GM18858 (cell line): ENCODE measurements around the gene XXYLT1.
A peak's percentile ranks its signal among the peaks of the same experiment; 100 is the strongest.

ENCODE experiments used
- ATAC-seq: cut with Tn5 transposase; IDR thresholded peaks from one replicate; pipeline ENCODE4 v1.9.1; 2021; ENCODE audit not compliant: unreplicated experiment

XXYLT1 gene

DNA sequence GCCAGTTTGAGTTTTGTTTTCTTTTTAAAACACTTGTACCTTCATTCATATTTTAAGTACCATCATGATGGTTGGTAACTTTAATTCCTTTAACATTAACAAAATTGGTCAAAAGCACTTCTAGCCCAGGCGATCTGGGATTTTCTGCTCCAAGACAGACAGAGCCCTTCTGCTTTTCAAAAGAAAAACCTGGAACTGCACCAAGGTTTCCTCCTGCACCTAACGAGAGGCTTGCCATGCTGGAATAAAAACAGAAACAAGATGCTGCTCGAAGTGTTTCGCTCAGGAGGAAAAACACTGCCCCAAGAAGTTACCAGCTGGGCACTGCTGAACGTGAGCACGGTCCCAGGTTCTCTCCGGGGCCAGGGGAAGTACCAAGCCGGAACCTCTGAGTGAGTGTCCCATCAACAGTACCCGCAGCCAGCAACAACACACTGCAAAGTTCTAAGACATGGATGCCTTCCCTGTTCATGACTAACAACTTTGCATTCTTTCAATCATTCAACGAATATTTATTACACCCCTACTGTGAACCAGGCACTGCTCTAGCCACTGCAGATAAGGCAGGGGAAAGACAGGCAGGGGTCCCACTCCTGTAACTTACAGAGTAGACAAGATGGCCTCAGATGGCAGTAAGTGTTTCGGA lies 98.8 kb downstream of the XXYLT1 start:
- ATAC-seq: no peak

DNA sequence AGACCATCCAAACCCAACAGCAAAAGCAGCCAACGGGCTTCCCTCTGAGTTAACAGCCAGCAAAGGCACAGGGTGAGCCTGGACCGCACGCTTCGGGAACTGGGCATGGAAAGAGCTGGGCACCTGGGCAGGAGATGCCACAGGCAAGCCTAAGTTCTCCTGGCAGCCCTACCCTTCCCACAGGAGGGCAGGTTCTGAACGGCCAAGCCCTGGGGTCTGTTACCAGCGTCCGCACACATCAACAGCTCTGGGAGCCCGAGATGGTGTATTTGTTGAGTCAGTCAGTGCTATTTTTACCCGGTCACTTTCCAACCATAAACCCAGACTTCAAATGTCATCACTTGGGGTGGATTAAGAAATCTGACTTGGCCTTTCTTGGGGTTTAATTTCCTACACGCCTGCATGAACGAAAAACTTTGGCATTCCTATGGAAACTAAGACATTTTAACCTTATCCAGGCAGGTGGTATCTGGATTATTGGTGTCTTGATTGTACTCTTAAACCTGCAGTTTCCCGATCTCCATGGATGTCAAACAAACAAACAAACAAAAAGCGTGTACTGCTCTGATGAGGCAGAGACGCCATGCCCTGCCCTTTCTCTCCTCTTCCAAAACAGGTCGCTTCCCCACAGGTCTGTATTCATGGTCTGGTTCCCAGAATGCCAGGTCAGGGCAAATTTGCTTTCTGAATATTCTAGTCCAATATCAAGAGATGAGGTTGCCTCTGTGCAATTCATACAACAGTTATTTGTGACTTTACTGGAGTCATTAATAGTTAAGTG lies 99.7 kb downstream of the XXYLT1 start:
- no peak for ATAC-seq

DNA sequence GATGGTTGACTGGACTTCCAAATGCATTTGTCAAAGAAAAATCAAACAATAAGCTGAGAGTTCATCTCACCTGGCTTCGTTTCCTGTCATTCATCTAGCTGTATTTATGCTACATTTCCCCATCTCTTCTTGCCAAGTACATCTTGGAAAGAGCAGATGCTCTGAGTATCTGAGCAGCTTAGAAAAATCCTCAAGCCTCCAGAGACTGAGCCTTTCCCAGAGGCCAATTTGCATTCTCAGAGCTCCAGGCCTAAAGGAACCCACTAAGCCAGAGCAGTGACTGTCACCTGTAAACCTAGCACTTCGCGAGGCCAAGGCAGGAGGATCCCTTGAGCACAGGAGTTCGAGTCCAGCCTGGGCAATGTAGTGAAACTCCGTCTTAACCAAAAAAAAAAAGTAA lies 100.5 kb downstream of the XXYLT1 start:
- no peak for ATAC-seq

DNA sequence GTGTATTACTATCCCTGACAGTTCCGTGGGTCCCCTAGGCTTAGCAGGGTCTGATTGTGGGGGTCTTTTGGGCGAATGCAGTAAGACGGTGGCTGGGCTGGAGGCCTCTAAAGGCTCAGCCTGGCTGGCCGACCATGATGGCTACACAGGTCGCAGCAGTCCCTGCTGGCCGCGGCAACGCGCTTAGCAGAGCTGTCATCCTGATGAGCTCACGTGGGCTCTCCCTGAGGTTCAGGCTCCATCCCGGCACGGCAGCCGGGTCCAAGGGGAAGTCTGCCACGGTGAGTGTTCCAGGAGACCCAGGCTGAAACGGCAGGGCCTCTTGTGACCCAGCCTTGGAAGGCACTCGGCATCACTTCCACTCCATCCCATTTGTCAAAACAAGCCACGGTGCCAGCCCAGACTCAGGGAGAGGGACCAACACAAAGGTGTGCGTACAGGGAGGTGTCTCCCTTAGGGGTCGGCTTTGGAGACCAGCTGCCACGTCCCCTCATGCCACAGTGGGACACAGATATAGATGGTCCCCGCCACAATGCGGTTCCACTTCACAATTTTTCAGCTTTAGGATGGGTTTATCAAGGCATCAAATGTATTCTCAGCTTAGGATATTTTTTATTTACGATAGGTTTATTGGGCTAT lies 101.8 kb downstream of the XXYLT1 start:
- no peak for ATAC-seq

DNA sequence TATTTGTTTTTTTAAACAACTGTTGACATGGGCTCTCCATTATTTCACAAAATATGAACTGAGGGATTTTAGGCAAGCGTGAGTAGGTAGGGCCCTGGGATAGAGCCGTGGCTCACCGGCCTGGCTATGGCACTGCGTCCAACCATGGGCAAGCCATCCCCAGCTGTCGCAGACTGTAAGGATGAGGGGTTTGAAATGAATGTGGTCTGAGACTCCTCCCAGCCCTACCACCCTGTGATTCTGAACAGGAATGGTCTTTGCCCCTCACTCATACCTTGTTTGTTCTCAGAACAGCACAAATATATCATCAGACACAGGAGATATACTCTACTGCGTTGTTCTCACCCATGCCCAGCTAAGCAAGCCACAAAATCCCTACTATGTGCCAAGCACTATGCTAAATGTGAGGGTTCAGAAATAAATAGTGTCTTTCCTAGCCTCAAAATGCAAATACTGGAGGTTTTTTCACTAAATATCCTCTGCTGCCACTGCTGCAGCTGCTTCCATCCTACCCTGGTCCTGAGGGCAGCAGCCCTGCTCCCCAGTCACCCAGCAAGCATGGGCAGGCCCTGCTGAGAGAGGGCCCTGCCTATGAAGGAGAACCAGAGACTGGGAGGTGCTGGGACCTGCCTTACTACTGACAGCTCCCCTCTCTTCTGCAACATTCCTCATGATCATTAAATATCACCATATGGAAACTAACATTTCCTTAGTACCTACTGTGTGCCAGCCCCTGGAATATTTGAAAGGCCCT lies 102.8 kb downstream of the XXYLT1 start:
- no peak for ATAC-seq

DNA sequence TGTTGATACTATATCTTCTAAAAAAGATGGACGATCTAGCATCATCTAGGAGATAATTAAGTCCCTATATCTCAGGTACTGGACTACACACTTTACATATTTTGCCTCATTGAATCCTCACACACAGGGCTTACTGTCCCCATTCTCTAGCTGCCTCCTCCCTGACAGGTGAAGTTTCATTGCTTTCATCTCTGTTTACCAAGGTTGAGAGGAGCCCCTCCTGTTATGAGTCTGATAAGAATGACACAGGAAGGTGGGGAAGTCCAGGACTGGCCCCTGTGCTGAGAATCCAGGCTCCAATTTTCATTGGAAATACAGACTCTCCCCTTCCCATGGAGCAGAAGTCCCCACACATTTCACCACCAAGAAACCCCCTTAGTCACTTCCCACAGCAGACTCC lies 105.2 kb downstream of the XXYLT1 start:
- no peak for ATAC-seq

DNA sequence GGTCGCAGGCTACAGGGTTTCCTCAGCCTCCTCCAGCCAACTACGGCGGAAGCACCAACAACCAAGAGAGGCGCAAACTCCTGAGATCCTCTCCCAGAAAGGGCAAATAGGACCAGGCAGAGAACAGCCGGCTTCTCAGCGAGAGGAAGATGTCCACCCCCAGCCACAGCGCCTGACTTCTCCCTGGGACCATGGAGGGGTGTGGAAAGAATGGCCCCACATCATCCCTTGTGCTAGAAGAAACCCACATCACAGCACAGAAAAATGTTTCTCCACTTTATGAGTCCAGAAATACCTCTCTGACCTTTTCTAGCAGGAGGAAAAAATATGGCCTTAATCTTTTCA lies 105.7 kb downstream of the XXYLT1 start:
- ATAC-seq: no peak

DNA sequence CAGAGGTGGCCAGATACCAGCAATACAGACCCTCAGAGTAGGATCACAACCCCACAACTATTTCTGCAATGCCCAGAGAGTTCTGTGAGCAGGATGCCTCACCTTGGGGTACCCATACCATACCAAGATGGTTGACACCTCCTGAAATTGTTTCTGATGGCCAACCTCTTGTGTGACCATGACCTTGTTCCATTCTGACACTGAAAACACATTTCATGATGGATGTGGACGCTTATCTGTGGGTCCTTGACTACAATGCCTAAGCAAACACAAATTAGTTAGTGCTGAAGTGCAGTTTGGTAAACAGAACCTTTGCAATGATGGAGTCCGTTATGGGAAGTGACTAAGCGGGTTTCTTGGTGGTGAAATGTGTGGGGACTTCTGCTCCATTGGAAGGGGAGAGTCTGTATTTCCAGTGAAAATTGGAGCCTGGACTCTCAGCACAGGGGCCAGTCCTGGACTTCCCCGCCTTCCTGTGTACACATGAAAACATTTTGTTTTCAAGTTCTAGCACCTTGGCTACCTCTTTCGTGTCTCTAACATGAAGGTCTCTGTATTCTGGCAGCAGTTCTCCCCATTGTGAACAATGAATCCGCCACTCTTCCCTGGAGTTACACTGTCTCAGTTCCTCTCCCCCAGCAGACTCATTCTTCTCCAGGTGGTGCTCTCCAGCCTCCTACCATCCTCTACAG lies 106.2 kb downstream of the XXYLT1 start:
- no peak for ATAC-seq

DNA sequence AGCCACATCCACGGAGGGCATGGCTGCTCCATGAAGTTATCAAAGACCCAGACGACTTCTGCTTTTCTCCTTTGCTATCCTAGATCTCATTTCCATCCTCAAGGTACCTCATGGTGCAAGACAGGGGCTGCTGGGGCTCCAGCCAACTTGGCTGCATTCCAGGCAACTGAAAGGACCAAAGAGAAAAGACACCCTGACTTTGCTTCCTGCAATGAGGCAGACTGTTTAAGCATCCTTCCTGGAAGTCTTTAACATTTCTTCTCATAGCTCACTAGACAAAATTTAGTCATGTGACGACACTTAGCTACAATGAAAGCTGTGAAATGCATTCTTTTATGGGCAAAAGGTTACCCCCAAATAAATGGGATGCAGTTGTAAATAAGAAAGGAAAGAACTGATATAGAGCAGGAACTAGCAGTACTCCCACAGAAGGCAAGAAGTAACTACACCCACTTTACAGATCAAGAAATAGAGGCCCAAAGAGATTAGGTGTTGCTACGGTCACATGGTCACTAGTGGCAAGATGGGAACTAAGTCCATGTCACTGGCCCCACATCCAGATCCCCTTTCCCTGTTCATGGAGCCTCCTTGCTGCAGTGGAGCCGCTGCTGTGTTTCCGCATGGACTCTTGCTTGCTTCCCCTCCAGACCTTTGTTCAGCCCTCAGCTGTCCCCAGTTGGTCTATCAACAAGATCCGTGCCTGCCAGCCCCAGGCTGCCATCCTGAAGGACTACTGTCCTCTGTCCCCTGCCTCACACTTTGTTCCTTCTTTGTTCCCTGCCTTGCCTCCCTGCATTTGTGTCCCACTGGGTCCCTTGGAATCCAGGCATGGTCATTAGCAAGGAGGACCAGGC lies 107.0 kb downstream of the XXYLT1 start:
- ATAC-seq: no peak

DNA sequence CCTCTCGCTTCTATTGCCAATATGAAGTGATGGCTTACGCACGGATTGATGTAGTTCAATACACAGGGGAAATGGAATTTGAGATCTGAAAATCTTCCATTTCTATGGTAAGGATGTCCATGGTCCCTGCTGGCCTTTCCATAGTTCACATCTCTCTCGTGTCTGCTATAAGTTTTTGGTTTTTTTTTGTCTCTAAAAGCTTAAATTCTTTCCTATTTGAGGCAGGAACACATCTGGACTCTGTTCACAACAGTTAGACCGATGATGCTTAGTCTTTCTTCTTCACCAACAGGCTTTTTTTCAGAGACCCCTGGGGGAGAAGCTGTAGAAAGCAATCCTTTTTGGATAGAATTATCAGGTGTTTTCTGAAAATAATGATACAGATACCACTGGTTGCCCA lies 108.1 kb downstream of the XXYLT1 start:
- ATAC-seq: no peak

DNA sequence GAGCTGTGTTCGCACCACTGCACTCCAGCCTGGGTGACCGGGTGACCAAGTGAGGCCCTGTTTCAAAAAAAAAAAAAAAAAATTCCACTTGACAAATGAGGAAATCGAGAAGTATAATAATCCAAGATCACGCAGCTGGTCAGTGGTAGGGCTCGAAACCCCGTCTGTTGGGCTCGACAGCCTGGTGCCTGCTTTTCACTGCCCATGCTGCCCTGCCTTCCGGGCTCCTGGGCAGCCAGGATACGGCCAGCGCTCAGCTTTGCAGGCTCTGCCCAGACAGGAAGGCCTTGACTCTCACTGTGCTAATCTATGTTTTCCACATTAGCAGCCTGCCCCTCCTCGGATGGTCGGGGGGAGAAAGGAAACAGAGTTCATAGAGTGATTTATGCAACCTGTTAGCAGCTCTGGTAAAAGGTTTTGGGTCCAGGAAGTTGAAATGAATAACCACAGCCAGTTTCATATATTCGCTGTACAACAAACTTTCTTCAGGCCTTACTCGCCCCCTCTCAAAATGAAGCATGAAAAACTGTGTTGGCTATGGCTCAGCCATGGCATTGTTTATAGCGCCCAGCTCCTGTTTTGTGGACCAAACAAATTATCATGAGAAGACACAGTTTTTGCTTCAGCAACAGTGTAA lies 108.8 kb downstream of the XXYLT1 start:
- ATAC-seq: peak; percentile 61

DNA sequence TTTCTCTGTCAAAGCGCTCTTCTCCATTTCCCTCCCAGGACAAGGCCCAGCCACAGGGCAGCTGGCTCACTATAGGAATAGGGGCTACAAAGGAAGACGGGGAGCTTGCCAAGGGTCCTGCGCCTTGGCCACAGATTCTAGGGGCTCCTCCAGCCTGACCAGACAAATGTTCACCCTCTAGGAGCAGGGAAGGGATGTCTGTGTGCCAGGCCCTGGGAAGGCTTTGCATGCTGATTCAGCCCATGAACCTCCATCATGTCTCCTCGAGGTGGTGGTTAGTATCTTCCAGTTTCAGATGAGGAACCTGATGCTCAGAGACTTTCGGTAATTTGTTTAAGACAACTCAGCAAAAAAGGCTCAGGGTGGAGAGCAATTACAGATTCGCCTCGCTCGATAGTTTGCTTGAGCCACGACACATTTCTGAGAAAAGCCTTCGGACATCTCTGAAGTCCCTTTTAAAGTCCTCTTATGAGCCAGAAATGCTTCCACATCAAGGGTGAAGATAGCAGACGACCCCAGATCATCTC lies 110.0 kb downstream of the XXYLT1 start:
- ATAC-seq: no peak

DNA sequence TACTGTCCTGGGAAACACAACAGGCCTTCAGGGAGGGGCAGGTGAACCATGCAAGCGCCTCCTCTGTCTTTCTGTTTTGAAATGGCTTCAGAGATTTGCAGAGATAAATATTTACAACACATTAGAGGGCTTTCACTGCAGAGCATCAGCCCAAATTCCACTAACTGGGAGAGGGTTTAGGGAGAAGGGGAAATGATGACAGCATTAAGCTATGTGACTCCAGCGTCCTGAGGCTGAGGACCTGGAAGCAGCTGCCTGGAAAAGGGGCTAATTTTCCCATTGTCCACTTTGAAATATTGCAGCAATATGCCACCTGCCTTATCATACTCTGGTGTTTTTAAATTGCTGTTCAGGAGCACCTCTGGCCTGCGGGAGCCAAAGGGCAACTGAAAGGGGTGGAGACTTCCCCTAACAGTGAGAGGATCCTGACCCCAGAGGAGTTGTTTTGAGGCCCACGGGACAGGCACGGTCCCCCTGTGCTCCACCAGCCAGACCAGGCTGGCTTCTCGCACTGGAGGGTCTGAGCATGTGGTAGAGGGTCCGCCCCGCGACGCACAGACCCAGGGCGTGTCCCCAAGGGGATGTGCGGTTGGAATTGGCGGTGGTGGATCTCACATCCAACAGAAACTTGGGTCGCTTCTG lies 110.6 kb downstream of the XXYLT1 start:
- ATAC-seq: no peak

DNA sequence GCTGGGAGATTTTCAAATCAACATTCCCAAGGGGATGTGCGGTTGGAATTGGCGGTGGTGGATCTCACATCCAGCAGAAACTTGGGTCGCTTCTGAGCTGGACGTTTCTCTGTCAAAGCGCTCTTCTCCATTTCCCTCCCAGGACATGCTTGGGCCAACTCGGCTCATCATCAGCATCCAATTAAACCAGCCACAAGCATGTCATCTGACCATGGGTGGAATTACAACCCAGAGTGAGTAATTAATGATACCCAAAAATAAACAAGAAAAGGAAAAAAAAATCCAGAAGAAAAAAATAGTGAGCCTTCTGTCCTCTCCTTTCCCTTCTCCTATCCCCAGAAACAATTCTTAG lies 111.2 kb downstream of the XXYLT1 start:
- ATAC-seq: no peak

DNA sequence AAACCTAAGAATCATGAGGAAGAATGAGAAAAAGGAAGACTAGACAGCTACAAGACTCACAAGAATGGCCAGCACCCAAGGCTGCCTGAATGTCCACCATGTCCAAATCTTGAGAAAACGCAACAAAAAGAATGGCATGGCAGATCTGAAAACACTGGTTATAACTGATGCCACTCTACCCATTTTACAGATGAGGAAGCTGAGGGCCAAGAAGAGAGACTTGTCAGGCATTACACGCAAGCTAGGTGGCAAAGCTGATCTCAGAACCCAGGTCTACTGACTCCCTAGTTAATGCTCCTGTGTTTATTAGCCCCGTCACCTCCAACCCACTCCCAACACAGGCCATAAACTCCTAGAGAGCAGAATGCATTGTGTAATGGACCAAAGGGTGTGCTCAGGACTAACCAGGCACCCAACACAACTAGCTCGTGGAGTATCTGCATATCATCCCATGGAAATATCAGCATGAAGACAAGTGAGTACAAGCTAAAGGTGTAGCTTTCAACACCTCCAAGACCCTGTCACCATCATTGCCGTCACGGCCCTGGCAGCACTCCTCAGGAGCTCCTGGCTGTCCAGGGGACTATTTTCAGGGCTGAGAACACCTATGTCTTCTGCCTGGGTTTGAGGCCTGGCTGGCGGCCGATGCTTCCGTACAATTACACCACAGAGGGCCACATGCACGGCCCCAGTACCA lies 111.7 kb downstream of the XXYLT1 start:
- ATAC-seq: no peak

DNA sequence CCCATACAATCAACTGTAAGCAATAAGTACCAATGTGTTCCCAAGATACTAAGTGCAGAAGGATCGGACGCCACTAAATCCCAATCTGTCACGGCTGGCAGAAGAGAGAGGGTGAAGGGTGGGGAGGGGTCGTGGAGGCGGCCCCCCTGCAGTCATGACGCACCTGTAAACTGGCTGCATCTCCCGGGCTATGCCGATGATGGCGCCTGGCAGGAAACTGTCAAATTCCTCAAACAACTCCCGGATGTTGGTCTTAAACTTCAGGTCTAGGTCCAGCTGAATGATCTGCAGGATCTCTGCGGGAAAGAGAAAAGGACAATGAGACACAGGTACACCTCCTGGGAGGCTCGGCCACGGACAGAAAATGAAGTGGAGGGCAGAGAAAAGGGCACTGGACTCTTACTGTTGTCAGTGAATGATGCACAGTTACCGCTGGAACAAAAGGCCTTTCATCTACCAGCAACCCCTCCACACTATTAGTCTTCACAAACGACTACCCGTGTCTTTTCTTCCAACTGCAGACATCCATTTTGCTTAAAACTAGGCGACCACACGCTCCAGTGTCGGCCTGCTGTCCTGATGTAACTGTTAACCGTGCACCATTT lies 114.6 kb downstream of the XXYLT1 start:
- ATAC-seq: no peak

DNA sequence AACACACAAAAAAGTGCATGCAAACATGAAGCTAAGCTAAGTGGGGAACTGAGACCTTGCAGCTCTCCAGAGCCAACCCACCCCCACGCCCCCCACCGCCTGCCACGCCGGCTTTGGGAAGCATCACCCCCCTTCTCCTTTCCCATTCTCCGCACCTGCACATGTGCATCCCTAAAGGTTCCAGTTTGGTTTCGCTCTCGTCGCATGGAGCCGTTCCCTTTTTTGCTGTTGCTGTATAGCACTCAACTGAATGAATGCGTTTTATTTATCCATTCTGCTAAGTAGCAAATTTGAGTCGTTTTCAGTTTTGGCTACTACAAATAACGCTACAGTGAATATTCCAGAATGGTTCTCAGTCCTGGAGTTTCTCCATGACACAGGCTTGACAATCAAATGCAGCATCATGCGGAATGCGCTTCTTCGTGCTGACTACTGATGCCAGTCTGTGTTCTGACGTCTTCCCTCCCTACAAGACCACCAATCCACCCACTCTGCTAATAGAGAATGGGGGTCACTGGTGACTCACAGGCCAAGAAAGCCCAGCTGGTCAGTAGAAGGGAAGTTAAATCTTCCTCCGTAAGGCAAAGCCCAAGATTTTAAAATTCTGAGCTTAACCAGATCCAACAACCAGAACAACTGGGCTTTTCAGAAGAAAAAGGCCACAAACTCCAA lies 115.3 kb downstream of the XXYLT1 start:
- ATAC-seq: no peak
